ENCODE data around the gene DCT.
A peak's percentile ranks its signal among the peaks of the same experiment; 100 is the strongest.

The DCT gene

GRCh38 chr13:94395860-94396259 is 83.6 kb downstream of the DCT start:
- Mint-ChIP-seq H3K4me3 (no peak overlapping the region), H3K27me3 (ENCODE audit: low read depth, poor library complexity) (peaks cover 3% of the 10 kb centered on the region), H3K9me3 (peaks cover 8% of the 10 kb centered on the region), H3K36me3 (ENCODE audit: low read depth) (peaks cover 31% of the 10 kb centered on the region), H3K27ac (no peak overlapping the region), H3K4me1 (peaks cover 11% of the 10 kb centered on the region)
- no peak for DNase-seq
- no peak for TF ChIP-seq CTCF (IDR thresholded peaks at IDR 0.05)

- H3K4me1 Mint-ChIP-seq = peaks cover 23% of the 10 kb centered on the region
- H3K36me3 Mint-ChIP-seq (ENCODE audit: low read depth) = peaks cover 23% of the 10 kb centered on the region
- peaks cover 6% of the 10 kb centered on the region for H3K27me3 Mint-ChIP-seq (ENCODE audit: low read depth, poor library complexity)
- no peak overlapping the region for H3K4me3 Mint-ChIP-seq
- H3K9me3 Mint-ChIP-seq = peaks cover 6% of the 10 kb centered on the region
- no peak for TF ChIP-seq CTCF (IDR thresholded peaks at IDR 0.05)
- no peak for DNase-seq
- H3K27ac Mint-ChIP-seq = no peak overlapping the region
These were observed 84.8 kb downstream of the DCT start for GRCh38 chr13:94394723-94395122.

GRCh38 chr13:94390881-94391280 is 88.6 kb downstream of the DCT start:
- no peak overlapping the region for H3K4me3 Mint-ChIP-seq
- peaks cover 43% of the 10 kb centered on the region for H3K4me1 Mint-ChIP-seq
- H3K36me3 Mint-ChIP-seq (ENCODE audit: low read depth) = peaks cover 19% of the 10 kb centered on the region
- H3K27ac Mint-ChIP-seq = no peak overlapping the region
- DNase-seq = no peak
- peaks cover 8% of the 10 kb centered on the region for H3K9me3 Mint-ChIP-seq
- H3K27me3 Mint-ChIP-seq (ENCODE audit: low read depth, poor library complexity) = peaks cover 6% of the 10 kb centered on the region
- no peak for TF ChIP-seq CTCF (IDR thresholded peaks at IDR 0.05)

GRCh38 chr13:94389604-94390351 is 89.7 kb downstream of the DCT start:
- Mint-ChIP-seq H3K4me3 (peak overlapping the region; percentile 3), H3K4me1 (peaks cover 43% of the 10 kb centered on the region), H3K27me3 (ENCODE audit: low read depth, poor library complexity) (peaks cover 6% of the 10 kb centered on the region), H3K9me3 (peaks cover 8% of the 10 kb centered on the region), H3K36me3 (ENCODE audit: low read depth) (peaks cover 19% of the 10 kb centered on the region), H3K27ac (peak overlapping the region; percentile 91)
- TF ChIP-seq CTCF (IDR thresholded peaks at IDR 0.05) = no peak
- peak; percentile 4 for DNase-seq

- no peak for TF ChIP-seq CTCF (IDR thresholded peaks at IDR 0.05)
- DNase-seq = no peak
- Mint-ChIP-seq H3K4me3 (no peak overlapping the region), H3K4me1 (peaks cover 43% of the 10 kb centered on the region), H3K27ac (no peak overlapping the region), H3K27me3 (ENCODE audit: low read depth, poor library complexity) (peaks cover 6% of the 10 kb centered on the region), H3K9me3 (peaks cover 8% of the 10 kb centered on the region), H3K36me3 (ENCODE audit: low read depth) (peaks cover 34% of the 10 kb centered on the region)
These were observed 92.4 kb downstream of the DCT start for GRCh38 chr13:94387047-94387446.
